OCI-LY3 (cell line): ENCODE measurements around the gene RHOBTB3.

ENCODE experiments used
- CTCF ChIP-seq: fragments of 200-600, 300-600 bp; sonication (generic); IDR thresholded peaks from 2 replicates; pipeline ENCODE4 v1.5.1; 2014; ENCODE audit warnings: antibody characterized with exemption, low read length, low read depth
- EZH2phosphoT487 ChIP-seq: fragments of 200-600 bp; shearing (Covaris generic); IDR thresholded peaks from 2 replicates; pipeline ENCODE4 v1.6.1; 2018; ENCODE audit warnings: antibody characterized with exemption, mixed run types, low read depth

- TF ChIP-seq CTCF (no peak), EZH2phosphoT487 (no peak)
These were observed 18.7 kb upstream of the RHOBTB3 start for GRCh38 chr5:95712347-95712958.
